Breast epithelium (tissue), 4 donors: ENCODE results near the gene C17orf113. TPM values are rescaled to one million over a fixed set of nuclear protein-coding genes. Genes with fewer than 3 reads are reported as not detected.

ENCODE experiments used
- DNase-seq, 2 donors: peaks; one replicate each; pipeline ENCODE4 v3.0.0-alpha.2; 2019; ENCODE audit warnings: low spot score in 2 of 2
- H3K27ac ChIP-seq, 2 donors: fragments of 200-600 bp; sonication (generic) in 1 of 2; one replicate each; pipeline ENCODE4 v1.5.1; 2016 to 2019; ENCODE audit warnings: mild to moderate bottlenecking in 1 of 2
- H3K27me3 ChIP-seq, 2 donors: fragments of 200-600 bp; sonication (generic) in 1 of 2; one replicate each; pipeline versions ENCODE4 v1.5.1 to v1.6.0; 2017 to 2019; ENCODE audit warnings: control low read depth in 1 of 2, mild to moderate bottlenecking in 1 of 2
- H3K36me3 ChIP-seq: fragments of 200-600 bp; one replicate; pipeline ENCODE4 v1.5.1; 2019
- H3K4me1 ChIP-seq, 2 donors: fragments of 200-600 bp; sonication (generic); one replicate each; pipeline ENCODE4 v1.5.1; 2016 to 2019; ENCODE audit warnings: control low read depth in 1 of 2
- H3K4me3 ChIP-seq, 3 donors: fragments of 200-600 bp; sonication (generic); 1 replicate in 2 of 3; 2 replicates in 1 of 3; pipeline ENCODE4 v1.5.1; 2016 to 2019; ENCODE audit warnings: mild to moderate bottlenecking in 3 of 3, moderate library complexity in 2 of 3
- H3K9me3 ChIP-seq, 2 donors: fragments of 200-600 bp; sonication (generic) in 1 of 2; one replicate each; pipeline ENCODE4 v1.5.1; 2016 to 2019; ENCODE audit warnings: control low read depth in 1 of 2
- POLR2A ChIP-seq: fragments of 450-650 bp; IDR thresholded peaks from one replicate; pipeline ENCODE4 v1.6.1; 2016; ENCODE audit warnings: antibody characterized with exemption, mild to moderate bottlenecking, moderate library complexity
- POLR2AphosphoS5 ChIP-seq, 3 donors: sonication (generic); formaldehyde crosslinking; IDR thresholded peaks; one replicate each; pipeline ENCODE4 v1.6.1; 2017; ENCODE audit warnings: antibody characterized with exemption in 3 of 3
- intact Hi-C: fragments of 100-400 bp; cut with DNase I; formaldehyde crosslinking; loops from one replicate; pipeline ENCODE4 v1.15.1; 2023; ENCODE audit warnings: low total_unique reads
- total RNA-seq, 3 donors: library from RNA; depleted of rRNA; stranded (reverse); fragments of >200 nt; gene quantifications; one replicate each; pipeline ENCODE4 v1.1.0, GENCODE V29; 2016
- TF ChIP-seq, protein P1 (sequence below), 3 donors: fragments of 450-650 bp; IDR thresholded peaks; one replicate each; pipeline ENCODE4 v1.5.1; 2016 to 2017; ENCODE audit warnings: antibody characterized with exemption in 3 of 3, mild to moderate bottlenecking in 3 of 3, moderate library complexity in 3 of 3

Gene C17orf113
- total RNA-seq, 3 donors from 2014 or later = 1.3 to 4.0 (median 2.3) TPM

DNA sequence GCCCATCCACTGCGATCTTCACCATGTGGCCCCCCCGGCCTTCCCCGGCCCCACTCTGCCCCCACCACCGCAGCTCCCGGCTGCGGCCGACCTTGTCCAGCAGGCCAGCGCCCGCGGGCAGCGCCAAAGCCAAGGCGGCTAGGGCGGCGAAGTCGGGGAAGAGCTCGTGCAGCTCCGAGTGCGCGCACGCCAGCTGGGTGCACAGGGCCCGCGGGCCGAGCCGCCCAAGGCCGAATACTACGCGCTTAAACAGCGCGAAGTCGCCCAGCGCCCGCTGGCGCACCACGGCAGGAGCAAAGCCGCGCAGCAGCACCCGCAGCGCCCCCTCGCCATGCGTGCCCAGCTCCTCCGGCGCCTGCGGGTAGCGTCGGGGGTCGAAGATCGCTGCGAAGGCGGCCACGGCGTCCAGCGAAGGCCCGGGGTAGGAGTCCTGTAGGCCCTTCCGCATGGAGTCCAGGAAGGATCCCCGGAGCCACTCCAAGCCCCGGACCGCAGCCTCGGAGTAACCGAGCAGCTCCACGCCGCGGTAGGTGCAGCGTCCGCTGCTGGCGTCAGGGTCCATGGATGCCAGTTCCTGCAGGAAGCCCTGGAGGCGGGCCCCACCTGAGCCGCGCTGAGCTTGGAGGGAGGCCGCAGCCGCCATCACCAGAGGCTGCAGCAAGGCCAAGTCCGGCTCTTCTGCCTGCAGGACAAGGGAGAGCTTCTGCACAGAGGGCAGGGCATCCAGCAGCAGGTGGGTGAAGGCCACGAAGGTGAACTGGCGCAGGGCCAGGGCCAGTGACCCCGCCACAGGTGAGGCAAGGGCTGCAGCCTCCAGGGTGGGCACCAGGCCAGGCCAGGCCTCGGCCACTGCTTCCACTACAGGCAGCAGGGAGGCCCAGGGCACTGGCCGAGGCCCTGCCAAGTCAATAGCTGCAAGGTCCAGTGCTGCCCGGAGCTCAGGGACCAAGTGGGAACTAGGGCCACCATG is 10.3 kb downstream of the C17orf113 start:
- no peak for TF ChIP-seq POLR2AphosphoS5 (IDR thresholded peaks at IDR 0.05)
- H3K27me3 ChIP-seq = no peaks in the 10 kb centered on the region
- H3K9me3 ChIP-seq = no peaks in the 10 kb centered on the region
- peak overlapping the region in 1 of 3 donors; percentile 39 for H3K4me3 ChIP-seq
- no peaks in the 10 kb centered on the region for H3K36me3 ChIP-seq
- intact Hi-C loops = no loop called here
- H3K27ac ChIP-seq = no peak overlapping the region
- no peak for DNase-seq
- H3K4me1 ChIP-seq = no peaks in the 10 kb centered on the region

DNA sequence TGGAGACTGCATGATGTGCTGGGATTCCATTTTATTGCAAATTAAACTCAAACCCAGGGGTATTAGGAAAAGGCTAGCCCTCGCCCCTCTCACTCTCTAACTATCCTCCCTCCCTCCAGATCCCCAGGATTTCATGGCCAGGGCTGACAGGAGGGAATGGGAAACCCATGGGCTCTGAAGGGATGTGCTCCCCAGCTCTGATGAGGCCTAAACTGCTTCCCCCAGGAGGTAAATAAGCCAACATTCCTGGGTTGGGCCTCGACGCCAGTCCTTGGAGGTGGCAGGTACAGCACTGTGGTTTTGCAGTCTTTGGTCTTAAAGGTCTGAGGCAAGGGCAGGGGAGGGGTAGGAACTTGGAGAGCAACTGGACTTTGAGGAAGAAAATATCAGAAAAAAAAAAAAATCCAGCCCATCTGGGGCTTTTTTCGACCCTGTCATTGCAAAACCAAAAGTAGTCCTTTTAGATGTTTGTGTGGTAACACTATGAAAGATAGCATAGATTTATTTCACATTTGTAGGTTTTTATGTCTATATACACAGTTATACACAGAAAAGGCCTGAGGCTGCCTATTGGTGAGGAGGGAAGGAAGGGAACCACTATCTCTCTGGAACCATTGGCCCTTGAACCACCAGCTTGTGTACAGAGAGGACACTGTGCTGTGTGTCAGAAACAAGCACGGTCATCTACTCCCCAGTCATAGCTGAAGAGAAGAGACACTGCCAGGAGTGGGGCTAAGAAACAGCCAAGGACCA is 12.0 kb downstream of the C17orf113 start:
- Histone ChIP-seq H3K9me3 (no peaks in the 10 kb centered on the region), H3K4me3 (no peak overlapping the region), H3K27me3 (no peaks in the 10 kb centered on the region), H3K36me3 (no peaks in the 10 kb centered on the region), H3K4me1 (no peaks in the 10 kb centered on the region), H3K27ac (no peak overlapping the region)
- TF ChIP-seq, protein P1, sequence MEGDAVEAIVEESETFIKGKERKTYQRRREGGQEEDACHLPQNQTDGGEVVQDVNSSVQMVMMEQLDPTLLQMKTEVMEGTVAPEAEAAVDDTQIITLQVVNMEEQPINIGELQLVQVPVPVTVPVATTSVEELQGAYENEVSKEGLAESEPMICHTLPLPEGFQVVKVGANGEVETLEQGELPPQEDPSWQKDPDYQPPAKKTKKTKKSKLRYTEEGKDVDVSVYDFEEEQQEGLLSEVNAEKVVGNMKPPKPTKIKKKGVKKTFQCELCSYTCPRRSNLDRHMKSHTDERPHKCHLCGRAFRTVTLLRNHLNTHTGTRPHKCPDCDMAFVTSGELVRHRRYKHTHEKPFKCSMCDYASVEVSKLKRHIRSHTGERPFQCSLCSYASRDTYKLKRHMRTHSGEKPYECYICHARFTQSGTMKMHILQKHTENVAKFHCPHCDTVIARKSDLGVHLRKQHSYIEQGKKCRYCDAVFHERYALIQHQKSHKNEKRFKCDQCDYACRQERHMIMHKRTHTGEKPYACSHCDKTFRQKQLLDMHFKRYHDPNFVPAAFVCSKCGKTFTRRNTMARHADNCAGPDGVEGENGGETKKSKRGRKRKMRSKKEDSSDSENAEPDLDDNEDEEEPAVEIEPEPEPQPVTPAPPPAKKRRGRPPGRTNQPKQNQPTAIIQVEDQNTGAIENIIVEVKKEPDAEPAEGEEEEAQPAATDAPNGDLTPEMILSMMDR (IDR thresholded peaks at IDR 0.05) = no peak
- TF ChIP-seq POLR2A (no peak), POLR2AphosphoS5 (IDR thresholded peaks at IDR 0.05) (no peak)
- intact Hi-C loops = no loop called here
- no peak for DNase-seq

DNA sequence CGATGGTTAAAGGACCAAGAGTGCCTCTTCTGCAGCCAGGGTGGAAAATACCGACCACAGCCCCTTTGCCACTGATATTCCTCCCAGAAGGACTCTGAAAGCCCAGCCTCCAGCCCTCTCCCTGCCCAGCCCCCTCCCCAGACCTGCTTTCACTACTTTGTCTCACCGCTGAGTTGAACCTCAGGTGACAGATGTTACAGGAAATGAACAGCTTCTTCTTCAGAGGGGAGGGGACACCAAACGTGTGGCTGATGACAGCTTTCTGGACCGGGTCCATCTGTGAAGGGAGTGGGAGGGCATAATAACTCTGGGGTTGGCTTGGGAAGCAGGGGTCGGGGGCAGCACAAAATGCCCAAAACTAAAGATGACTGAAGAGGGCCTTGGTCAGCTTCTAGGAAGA is 16.3 kb downstream of the C17orf113 start:
- no peak overlapping the region for H3K27ac ChIP-seq
- H3K4me3 ChIP-seq = no peak overlapping the region
- H3K9me3 ChIP-seq = no peaks in the 10 kb centered on the region
- no peak for DNase-seq
- no peaks in the 10 kb centered on the region for H3K4me1 ChIP-seq
- no peaks in the 10 kb centered on the region for H3K36me3 ChIP-seq
- TF ChIP-seq POLR2AphosphoS5 (IDR thresholded peaks at IDR 0.05) (no peak), POLR2A (no peak)
- TF ChIP-seq, protein P1 (IDR thresholded peaks at IDR 0.05) = no peak
- H3K27me3 ChIP-seq = no peaks in the 10 kb centered on the region
- intact Hi-C loops = no loop called here

DNA sequence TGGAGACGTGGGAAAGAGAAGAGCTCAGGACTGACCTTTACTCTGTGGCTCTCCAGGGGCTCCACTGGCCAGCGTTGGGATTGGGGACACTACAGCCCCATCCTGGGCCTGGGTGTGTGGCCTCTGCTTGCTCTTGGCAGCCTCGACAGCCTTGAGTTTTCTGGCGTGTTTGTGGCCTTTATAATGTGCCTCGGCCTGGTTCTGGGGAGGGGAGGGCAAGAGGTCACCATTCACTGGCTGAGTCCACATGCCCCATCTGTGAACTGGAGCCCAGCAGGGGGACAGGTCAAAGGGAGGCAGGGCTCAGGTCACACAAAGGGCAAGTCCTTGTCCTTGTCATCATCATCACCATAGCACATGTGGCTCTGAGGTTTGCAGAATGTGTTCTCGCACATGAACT is 18.8 kb downstream of the C17orf113 start:
- Histone ChIP-seq H3K9me3 (no peaks in the 10 kb centered on the region), H3K36me3 (no peaks in the 10 kb centered on the region), H3K27ac (no peak overlapping the region), H3K27me3 (no peaks in the 10 kb centered on the region), H3K4me1 (no peaks in the 10 kb centered on the region), H3K4me3 (no peak overlapping the region)
- intact Hi-C loops = no loop called here
- TF ChIP-seq, protein P1 (IDR thresholded peaks at IDR 0.05) = no peak
- TF ChIP-seq POLR2A = no peak
- TF ChIP-seq POLR2AphosphoS5 (IDR thresholded peaks at IDR 0.05) = no peak
- DNase-seq = no peak

DNA sequence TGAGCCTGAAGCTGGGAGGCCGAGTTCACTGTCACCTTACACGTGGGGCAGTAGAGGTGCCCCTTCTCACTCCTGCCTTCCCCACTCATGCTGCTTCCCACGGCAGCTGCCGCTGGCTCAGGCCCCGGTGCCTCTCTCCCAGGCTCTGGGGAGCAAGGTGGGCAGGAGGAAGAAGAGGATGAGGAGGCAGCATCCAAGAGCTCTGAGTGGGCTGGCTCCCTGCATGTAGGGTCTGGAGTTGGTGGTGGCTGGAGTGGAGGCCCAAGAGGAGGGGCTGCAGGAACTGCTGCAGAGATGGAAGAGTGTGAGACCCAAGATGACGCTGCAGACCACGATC is 21.6 kb downstream of the C17orf113 start:
- H3K27ac ChIP-seq = no peak overlapping the region
- no peak for DNase-seq
- intact Hi-C loops = loop anchor here (5.0 to 10.0 kb wide), 2 partner anchors 64 to 84 kb away; partner anchors contain the start of genes CNP and DHX58
- no peaks in the 10 kb centered on the region for H3K36me3 ChIP-seq
- H3K4me3 ChIP-seq = no peak overlapping the region
- no peaks in the 10 kb centered on the region for H3K9me3 ChIP-seq
- TF ChIP-seq POLR2AphosphoS5 (IDR thresholded peaks at IDR 0.05) = no peak
- no peaks in the 10 kb centered on the region for H3K27me3 ChIP-seq
- peaks cover 3 to 7% of the 10 kb centered on the region in 2 donors for H3K4me1 ChIP-seq
